ENCODE data around the gene CTH.

The CTH gene

GRCh38 chr1:70434253-70434859 lies 23.3 kb downstream of the CTH start:
- in situ Hi-C loops (cut with MboI; ENCODE audit: low sequenced_read_pairs, unreplicated experiment) = no loop called here
- TF ChIP-seq CTCF (IDR thresholded peaks at IDR 0.05; ENCODE audit: borderline replicate concordance, control extremely low read depth, extremely low read depth, insufficient read depth, missing control alignments) = no peak
- DNase-seq (ENCODE audit: low spot score) = no peak

- TF ChIP-seq CTCF (IDR thresholded peaks at IDR 0.05; ENCODE audit: borderline replicate concordance, control extremely low read depth, extremely low read depth, insufficient read depth, missing control alignments) = no peak
- DNase-seq (ENCODE audit: low spot score) = no peak
- in situ Hi-C loops (cut with MboI; ENCODE audit: low sequenced_read_pairs, unreplicated experiment) = no loop called here
These were observed 25.7 kb downstream of the CTH start for GRCh38 chr1:70436622-70437251.

GRCh38 chr1:70438529-70438928 lies 27.5 kb downstream of the CTH start:
- no peak for TF ChIP-seq CTCF (IDR thresholded peaks at IDR 0.05; ENCODE audit: borderline replicate concordance, control extremely low read depth, extremely low read depth, insufficient read depth, missing control alignments)
- no peak for DNase-seq (ENCODE audit: low spot score)
- in situ Hi-C loops (cut with MboI; ENCODE audit: low sequenced_read_pairs, unreplicated experiment) = no loop called here

GRCh38 chr1:70440642-70441391 lies 29.7 kb downstream of the CTH start:
- in situ Hi-C loops (cut with MboI; ENCODE audit: low sequenced_read_pairs, unreplicated experiment) = no loop called here
- no peak for TF ChIP-seq CTCF (IDR thresholded peaks at IDR 0.05; ENCODE audit: borderline replicate concordance, control extremely low read depth, extremely low read depth, insufficient read depth, missing control alignments)
- no peak for DNase-seq (ENCODE audit: low spot score)

GRCh38 chr1:70441392-70442035 lies 30.4 kb downstream of the CTH start:
- no peak for TF ChIP-seq CTCF (IDR thresholded peaks at IDR 0.05; ENCODE audit: borderline replicate concordance, control extremely low read depth, extremely low read depth, insufficient read depth, missing control alignments)
- in situ Hi-C loops (cut with MboI; ENCODE audit: low sequenced_read_pairs, unreplicated experiment) = no loop called here
- DNase-seq (ENCODE audit: low spot score) = no peak

GRCh38 chr1:70442490-70442889 lies 31.4 kb downstream of the CTH start:
- no peak for DNase-seq (ENCODE audit: low spot score)
- no peak for TF ChIP-seq CTCF (IDR thresholded peaks at IDR 0.05; ENCODE audit: borderline replicate concordance, control extremely low read depth, extremely low read depth, insufficient read depth, missing control alignments)
- in situ Hi-C loops (cut with MboI; ENCODE audit: low sequenced_read_pairs, unreplicated experiment) = no loop called here

All from GM13976 (cell line).